Renal cortex interstitium (tissue), 11 donors: ENCODE results near the gene DBH. TPM values are rescaled to one million over a fixed set of nuclear protein-coding genes. Genes with fewer than 3 reads are reported as not detected.

Source experiments
- DNase-seq, 11 donors: peaks; one replicate each; pipeline ENCODE4 v3.0.0-alpha.2; 2013; ENCODE audit warnings: low read depth in 9 of 11, low spot score in 4 of 11; ENCODE audit errors: extremely low read depth in 1 of 11
- polyA plus RNA-seq, 3 donors: library from polyadenylated mRNA; unstranded; fragments of 120-200 nt; gene quantifications; one replicate each; pipeline ENCODE4 v1.2.1, GENCODE V29; 2013; ENCODE audit not compliant: insufficient read length in 3 of 3

Gene DBH
- polyA plus RNA-seq, 3 donors = 0.95 to 1.6 (median 1.0) TPM

DNA sequence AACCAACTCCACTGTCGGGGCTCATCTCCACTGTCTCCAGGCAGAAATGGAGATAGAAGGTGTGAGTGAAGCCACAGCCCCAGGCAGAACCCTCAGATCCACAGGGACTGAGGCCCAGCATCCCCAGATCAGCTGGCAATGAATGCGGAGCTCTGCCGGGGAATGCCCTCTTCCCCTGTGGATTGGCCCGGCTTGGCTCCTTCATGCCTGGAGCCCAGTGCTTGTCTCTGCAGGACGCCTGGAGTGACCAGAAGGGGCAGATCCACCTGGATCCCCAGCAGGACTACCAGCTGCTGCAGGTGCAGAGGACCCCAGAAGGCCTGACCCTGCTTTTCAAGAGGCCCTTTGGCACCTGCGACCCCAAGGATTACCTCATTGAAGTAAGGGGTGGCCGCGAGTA is 3.5 kb downstream of the DBH start:
- DNase-seq = no peak

DNA sequence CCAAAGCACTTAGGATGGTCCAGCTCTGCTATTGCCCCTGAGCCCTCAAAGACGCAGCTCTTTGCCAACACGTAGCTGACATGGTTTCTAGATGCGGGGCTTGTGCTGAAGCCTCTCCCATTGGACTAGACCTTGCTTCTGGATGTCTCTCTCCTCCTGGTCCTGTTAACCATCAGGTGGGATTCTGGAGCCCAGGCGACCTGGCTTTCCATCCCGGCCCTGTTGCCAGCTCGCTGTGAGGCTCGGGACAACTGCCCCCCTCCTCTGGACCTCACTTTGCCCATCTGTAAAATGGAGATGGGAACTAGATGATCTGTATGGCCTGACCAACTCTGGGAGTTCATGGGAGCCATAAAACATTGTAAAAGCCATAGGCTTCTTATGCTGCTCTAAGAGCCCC is 4.0 kb downstream of the DBH start:
- DNase-seq = no peak

DNA sequence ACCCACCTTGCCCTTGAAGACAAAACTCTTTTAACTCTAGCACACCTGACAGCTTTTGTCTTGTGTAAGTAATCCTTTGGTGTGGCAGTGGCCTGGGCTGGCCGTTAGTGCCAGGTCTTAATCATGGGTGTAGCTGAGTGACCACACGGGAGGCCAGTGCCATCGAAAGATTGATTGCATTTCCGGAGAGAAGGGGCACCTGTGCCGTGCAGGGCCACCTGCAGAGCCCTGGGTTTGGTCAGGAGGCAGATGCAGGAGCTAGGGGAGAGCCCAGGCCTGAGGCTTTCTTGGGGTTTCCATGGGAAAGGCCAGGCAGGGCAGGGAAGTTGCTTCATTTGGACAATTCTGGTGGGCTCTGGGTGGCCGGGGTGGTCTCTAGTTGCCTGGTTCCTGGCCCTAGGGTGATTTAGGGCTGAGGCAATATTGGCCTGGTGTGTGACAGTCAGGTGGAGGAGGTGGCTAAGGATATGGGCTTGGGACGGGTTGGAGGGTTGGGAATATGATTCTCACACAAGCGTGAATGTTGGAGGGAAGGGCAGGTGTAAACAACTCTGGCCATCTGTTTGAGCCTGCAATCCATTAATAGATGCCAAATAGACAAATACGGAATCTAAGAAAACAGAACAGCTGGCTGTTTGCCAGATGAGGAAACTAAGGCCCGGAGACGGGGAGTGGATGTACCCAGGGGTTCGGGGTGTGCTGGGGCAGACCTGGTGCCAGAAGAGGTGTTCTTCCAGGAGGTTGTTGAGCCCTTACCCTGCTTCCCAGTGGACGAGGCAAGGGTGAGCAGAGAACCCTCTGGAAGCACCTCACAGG is 4.6 kb downstream of the DBH start:
- no peak for DNase-seq

DNA sequence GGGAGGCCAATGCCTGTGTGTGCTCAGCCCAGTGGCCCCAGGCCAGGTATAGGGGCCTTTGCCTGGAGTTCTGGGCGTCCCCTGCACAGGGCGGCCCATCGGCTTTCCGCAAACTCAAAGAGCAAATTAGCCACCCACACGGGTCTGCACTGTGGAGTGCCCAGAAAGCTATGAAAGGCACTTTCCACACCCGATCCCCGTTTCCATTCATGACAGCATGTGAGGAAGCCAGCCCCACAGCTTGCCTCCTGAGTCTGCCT is 5.2 kb downstream of the DBH start:
- DNase-seq = no peak

DNA sequence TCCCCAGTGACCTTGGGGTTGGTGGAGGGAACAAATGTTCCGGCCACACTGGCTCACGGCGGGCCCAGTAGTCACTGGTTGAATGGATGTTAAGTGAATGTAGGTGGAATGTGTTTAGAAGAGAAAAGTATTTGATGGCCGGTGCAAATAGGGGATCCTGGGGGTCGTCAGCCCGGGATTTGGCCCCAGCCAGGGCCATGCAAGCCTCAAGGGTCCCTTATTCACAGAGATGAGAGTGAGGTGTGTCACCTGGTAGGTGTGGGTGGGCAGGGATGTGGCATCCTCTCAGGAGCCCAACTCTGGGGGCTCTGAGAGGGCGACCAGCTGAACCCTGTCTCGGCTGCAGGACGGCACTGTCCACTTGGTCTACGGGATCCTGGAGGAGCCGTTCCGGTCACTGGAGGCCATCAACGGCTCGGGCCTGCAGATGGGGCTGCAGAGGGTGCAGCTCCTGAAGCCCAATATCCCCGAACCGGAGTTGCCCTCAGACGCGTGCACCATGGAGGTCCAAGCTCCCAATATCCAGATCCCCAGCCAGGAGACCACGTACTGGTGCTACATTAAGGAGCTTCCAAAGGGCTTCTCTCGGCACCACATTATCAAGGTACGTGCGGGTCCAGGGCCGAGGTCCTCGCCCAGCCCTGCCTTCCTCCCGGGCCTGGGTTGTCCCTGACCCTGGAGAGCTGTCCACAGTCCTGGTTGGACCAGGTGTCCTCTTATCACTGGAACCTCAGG is 5.9 kb downstream of the DBH start:
- DNase-seq = no peak

DNA sequence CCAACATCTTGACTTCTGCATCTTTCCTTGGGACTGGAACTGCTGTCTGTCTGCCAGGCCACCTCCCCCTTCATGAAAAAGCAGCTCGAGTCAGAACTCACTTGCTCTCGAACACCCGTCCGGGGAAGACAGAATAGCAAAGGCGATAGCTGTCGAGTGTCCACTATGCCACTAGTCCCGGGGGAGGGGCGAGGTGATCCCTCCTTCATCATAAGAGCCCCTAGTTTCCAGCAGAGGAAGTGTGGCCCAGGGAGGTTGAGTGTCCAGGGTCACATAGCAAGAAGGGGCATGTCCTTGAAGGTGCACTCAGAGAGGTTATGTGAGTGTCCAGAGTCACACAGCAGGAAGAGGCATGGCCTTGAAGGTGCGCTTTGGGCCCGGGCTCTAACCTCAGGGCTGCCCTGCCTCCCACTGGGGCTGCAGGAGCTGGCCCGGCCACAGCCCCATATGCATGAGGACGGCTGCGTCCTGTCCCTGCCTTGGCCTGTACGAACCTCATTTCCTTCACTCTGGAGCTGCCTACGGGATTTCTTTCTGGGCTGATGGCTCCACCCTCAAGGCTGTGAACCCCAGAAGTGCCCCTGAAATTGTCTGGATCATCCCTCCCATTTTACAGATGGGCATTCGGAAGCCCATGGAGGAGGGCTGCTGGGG is 6.7 kb downstream of the DBH start:
- DNase-seq = no peak

DNA sequence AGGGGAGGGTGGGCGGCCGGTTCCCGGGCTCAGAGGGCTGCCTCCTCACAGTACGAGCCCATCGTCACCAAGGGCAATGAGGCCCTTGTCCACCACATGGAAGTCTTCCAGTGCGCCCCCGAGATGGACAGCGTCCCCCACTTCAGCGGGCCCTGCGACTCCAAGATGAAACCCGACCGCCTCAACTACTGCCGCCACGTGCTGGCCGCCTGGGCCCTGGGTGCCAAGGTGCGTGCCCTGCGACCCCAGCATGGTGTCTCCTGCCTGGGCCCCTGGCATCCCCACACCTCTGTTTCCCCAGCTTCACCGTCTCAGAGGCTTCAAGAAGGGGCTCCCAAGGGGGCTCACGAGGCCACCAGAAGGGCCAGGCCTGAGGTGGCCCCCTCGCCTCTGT is 7.2 kb downstream of the DBH start:
- no peak for DNase-seq

DNA sequence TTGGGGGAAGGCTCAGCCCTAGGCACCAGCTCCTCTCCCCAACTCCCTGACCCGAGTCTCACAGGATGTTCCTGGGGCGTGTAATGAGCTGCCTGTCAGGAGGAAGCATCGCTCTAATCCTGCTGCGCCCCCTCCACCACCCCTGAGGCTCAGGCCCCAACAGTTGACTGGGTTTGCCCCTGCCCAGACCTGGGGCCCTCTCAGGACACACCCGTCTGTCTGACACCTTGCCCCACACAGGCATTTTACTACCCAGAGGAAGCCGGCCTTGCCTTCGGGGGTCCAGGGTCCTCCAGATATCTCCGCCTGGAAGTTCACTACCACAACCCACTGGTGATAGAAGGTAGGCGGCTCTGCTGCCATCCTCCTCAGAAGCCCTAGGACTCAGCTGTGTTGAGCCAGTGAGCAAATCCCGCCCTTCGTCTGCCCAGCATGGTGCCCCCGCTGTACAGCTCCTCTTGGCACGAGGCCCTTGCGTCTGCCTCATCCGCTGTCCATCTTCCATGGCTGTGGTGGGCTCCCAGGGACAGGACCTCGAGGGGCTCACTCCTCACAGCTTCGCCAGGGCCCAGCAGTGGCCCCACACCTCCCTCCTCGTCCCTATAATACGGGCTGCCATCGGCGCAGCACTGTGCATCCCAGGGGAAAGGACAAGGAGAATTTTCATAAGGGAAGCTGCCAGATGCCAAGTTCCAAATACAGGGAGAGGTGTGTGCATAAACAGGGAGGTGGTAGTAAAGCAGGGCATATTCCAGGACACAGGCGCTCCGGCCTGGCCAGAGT is 8.0 kb downstream of the DBH start:
- DNase-seq = no peak

DNA sequence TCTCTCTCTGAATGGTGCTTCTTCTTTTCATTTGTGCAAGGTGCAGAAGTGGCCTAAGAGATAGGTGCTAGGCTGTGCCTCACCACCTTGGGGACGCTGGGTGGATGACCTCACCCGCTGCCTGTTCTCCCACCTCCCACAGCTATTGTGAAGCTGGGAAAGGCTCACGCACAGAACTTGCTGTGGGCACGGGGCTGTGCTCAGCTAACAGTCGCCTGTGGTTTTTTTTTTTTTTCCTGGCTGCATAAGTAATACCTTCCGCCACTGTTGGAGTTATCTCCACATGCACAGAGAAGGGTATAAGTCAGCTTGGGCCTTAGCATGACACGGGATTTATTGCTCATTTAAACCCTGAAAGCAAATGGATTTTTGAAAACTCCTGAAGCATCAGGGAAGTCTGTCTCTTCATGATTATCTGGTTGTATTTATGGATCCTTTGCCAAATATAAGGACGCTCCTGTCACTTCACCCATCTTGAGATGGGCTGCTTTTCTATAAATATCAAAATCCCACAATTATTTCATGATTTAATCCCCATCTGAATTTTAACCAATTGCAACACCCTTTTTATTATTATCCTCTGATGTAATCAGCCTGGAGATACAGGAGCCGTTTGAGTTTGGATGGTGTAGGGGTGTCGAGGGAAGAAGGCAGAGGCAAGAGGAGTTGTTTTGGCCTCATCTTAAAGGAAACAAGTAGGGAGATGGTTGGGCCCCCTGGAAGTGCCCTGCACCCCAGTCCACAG is 9.0 kb downstream of the DBH start:
- no peak for DNase-seq

DNA sequence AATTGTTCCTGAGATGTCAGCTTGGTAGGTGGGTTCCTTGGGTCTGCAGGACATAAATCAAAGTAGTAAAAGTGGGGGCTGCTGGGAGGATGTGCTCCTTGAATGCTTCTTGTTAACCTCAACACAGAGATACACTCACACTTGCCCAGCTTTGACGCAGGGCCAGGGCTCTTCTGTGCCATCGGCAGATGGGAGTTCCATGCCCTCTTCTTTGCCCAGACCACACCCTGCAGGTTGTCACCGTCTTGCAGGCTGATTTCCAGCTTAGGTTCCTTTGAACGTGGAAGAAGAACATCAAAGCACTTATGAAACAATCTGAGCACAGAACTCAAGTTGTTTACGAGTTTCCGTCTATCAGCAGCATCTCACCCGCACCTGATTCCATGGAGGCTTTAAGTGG is 11.0 kb downstream of the DBH start:
- no peak for DNase-seq

DNA sequence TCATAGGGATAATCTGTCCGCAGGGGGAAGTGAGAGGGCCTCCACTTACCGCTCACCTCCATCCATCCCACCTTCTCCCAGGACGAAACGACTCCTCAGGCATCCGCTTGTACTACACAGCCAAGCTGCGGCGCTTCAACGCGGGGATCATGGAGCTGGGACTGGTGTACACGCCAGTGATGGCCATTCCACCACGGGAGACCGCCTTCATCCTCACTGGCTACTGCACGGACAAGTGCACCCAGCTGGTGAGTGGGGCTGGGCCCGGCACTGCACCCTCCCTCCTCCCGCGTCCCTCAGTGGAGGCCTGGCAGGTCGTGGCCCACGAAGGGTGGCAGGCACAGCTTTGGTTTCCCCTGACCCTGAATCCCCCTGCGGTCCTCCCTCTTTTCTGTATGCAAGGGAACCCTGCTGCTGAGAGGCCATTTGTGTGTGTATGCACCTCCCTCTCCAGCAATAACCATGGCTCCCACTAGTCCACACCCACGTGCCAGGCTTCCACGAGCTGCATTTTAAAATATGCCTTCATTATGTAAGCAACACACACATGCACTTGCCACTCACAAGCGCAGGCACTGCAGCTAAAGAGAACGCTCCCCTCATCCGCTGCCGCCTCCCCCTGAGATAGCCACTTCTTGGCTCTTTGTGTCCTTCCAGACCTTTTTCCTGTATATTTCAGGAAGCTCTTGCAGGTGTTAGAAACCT is 11.8 kb downstream of the DBH start:
- no peak for DNase-seq

DNA sequence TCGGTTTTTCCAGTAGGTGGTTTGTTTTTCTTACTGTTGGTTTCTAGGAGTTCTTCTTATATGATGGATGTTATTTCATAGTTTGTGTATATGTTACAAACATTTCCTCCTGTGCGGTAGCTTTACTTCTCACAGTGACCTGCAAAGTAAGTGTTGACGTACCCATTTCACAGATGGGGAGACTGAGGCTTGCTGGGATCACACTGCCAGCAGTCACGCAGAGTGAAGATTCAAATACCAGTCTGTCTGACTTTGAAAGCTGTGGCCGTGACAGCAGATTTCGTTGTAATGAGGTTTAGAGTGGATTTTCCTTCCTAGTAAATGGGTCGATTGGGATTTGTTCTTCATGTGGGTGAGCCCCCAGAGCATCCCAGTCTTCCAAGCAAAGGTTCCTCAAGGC is 13.0 kb downstream of the DBH start:
- DNase-seq = no peak

DNA sequence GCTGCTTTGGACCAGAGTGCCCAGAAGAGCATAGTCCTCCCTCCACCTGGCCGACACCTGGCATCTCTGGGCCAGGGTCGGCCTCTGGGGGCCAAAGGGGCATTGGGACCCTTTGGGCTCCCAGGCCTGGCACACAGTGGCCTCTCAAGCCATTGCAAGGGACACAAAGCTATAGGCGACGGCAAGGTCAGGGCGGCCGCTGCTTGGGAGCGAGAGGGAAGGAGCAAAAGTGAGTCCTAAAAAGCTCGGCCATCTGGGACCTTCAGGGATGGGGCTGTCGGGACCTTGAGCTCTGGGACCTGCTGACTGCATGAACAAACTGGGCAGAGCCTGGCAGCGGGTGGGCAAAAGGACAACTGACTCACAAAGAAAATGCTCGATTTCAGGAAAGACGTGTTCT is 13.9 kb downstream of the DBH start:
- DNase-seq = no peak

DNA sequence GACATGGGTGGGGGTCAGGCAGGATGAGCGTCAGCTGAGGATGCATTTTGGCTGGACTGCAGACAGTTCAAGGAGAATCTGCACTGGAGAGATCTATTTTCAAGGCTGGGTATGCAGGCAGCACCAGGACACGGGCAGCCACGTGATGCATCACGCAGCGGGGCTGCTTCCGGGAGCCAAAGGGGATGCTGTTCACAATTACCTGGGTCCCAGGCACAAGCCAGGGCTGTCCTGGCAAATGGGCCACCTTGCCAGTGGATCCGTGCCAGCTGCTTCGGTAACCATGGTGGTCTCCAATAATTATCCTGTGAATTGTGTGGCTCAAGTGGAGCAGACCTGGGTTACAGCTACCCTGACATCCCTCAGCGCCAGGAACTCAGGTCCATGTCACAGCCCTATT is 17.5 kb downstream of the DBH start:
- DNase-seq = no peak

DNA sequence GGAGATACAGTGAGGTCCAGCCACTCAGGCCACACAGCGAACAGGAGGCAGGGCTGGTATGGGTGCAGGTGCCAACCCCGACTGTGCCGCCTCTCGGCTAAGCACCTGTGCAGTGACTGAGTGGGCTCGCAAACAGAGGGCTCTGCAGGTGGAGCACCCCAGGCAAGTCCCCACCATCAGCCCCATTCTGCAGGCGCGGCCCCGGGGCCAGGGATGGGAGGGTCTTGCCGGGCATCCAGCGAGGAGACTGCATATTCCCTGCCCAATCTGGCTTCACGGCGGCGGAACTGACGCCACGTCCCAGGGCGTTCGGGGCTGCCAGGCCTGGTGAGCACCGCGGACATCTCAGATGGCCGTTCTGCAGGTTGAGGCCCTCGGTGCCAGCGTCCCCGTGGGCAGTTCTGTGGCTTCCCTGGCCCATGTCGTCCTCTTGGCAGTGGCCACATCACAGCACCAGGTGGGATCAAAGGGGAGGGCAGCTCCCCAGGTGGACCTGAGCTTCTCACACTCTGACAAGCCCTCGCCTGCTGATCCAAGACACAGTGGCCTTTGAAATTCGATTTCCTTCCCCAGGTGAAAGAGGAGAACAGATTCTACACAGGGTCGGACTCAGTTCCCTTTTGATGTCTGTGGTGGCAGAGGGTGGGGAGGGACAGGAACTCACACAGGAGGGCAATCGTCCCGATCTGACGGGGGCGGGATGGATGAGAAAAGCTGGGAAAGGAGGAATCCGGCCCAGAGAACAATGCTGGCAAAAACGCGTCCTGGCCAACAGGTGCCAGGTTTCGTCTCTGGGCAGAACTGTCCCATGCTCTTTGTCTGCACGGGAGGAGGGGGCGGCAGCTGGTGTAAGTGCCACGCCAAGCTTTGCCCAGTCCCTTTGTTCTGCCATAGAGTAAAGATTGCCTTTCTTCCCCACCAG is 18.8 kb downstream of the DBH start:
- DNase-seq = no peak

DNA sequence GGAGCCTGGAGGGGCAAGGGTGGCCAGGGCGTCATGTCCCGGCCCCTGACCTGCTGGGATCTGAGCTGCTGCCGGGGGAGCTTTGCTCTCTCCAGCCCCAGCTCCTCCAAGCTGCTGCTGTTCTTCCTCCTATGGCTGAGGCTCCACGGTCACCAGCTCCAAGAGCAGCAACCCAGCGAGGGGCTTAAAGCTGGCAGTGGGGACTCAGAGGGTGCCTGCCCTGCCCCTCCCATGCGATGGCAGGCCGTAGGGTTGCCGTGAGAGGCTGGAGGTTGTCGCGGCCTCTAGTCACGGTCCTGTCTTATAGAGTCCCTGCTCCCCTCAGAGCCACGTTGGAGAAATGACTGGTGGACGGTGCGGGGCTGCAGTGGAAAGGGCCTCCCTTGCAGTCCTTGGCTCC is 19.5 kb downstream of the DBH start:
- no peak for DNase-seq
